ENCODE data around the gene MRPL38.

Gene MRPL38

DNA sequence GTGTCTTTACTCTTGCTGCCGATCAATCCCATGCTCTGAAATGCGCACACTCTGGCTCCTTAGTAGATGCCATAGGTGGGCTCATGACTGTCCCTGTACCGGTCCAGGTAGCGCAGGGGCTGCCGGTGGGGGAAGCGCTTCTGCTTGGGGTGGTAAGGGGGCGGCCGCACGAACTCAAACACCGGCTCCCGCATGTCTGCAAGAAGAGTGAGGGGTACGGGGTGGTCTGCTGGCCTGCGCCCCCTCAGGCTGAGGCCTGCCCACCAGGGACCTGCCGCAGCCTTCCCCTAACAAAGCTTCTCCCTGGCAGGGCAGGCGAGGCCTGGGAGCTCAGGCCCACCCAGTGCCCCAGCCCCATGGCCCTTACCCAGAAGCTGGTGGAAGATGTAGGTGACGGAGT lies 5.9 kb downstream of the MRPL38 start:
- peaks cover 31 to 58% of the 10 kb centered on the region in 2 experiments for H3K36me3 ChIP-seq (ENCODE audit: control insufficient read depth in 2 of 2, insufficient read depth in 1 of 2, low read length in 2 of 2)
- no peak for TF ChIP-seq ZBTB17 (tag by site-specific recombination; IDR thresholded peaks at IDR 0.05)
- no peak for TF ChIP-seq ZNF837 (tag by site-specific recombination; IDR thresholded peaks at IDR 0.05)
- no peak for TF ChIP-seq ZNF292 (tag by site-specific recombination; IDR thresholded peaks at IDR 0.05; ENCODE audit: borderline replicate concordance, low read depth)
- TF ChIP-seq ZNF266 (tag by site-specific recombination; IDR thresholded peaks at IDR 0.05; ENCODE audit: low read depth): no peak
- TF ChIP-seq ZNF426 (tag by site-specific recombination; IDR thresholded peaks at IDR 0.05): no peak
- no peak for TF ChIP-seq SALL2 (tag by site-specific recombination; IDR thresholded peaks at IDR 0.05; ENCODE audit: borderline replicate concordance)
- TF ChIP-seq ZNF473 (tag by site-specific recombination; IDR thresholded peaks at IDR 0.05): no peak
- TF ChIP-seq ZNF571 (tag by site-specific recombination; IDR thresholded peaks at IDR 0.05): no peak
- no peak for TF ChIP-seq ZNF692 (tag by site-specific recombination; IDR thresholded peaks at IDR 0.05)
- no peak for TF ChIP-seq ZNF785 (tag by site-specific recombination; IDR thresholded peaks at IDR 0.05)
- TF ChIP-seq SP7 (tag by site-specific recombination; IDR thresholded peaks at IDR 0.05): no peak
- H3K9me3 ChIP-seq (ENCODE audit: control insufficient read depth, insufficient read depth, low read depth, low read length): no peaks in the 10 kb centered on the region
- peaks cover 17% of the 10 kb centered on the region for H3K4me1 ChIP-seq (ENCODE audit: control insufficient read depth, insufficient read depth, low read length)
- no peak overlapping the region for H3K27ac ChIP-seq (ENCODE audit: extremely low read depth, low read depth, low read length)
- ChIA-PET POLR2A (interaction anchor here (1.3 to 2.0 kb wide), 2 partner anchors 80 to 119 kb away, joined by 3 to 10 read pairs; partner anchors contain the start of genes ACOX1 and TEN1), CTCF (interaction anchor here (0.6 to 4.0 kb wide), 5 partner anchors 37 to 106 kb away, joined by 3 to 18 read pairs (median 4); no protein-coding TSS in a partner anchor)
- H3K4me3 ChIP-seq (ENCODE audit: low read depth, low read length): no peak overlapping the region

DNA sequence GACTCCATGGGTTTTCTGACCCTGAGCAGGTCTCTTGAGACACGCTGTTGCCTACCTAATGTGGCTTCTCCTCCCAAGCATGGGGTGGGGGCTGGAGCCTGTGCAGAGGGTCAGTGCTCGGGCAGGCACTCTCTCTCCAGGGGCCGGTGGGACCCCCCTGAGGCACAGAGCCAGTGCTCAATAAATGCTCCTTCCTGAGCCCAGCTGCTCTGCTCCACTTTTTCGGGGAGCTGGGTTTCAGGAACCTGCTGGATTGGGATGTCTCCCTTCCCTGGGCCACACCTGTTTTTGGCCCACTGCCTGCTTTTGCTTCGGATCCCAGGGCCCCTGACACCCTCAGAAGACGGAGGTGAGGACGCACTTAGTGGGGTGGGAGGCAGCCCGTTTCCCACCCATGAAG lies 6.6 kb downstream of the MRPL38 start:
- ChIA-PET POLR2A (interaction anchor here (0.5 to 3.2 kb wide), 5 partner anchors 40 to 118 kb away, joined by 3 to 19 read pairs (median 4); partner anchors contain the start of genes ACOX1, TEN1 and WBP2), CTCF (interaction anchor here (0.9 to 4.3 kb wide), 5 partner anchors 20 to 107 kb away, joined by 3 to 28 read pairs (median 11); partner anchors contain the start of gene TRIM47)
- H3K36me3 ChIP-seq (ENCODE audit: control insufficient read depth in 2 of 2, insufficient read depth in 1 of 2, low read length in 2 of 2): peaks cover 25 to 55% of the 10 kb centered on the region in 2 experiments
- no peak for TF ChIP-seq GLIS1 (tag by site-specific recombination; IDR thresholded peaks at IDR 0.05)
- TF ChIP-seq IKZF3 (tag by site-specific recombination; IDR thresholded peaks at IDR 0.05): 0 out of 2 replicates have a peak, but pooled peaks have one; percentile 29
- TF ChIP-seq, protein P1, sequence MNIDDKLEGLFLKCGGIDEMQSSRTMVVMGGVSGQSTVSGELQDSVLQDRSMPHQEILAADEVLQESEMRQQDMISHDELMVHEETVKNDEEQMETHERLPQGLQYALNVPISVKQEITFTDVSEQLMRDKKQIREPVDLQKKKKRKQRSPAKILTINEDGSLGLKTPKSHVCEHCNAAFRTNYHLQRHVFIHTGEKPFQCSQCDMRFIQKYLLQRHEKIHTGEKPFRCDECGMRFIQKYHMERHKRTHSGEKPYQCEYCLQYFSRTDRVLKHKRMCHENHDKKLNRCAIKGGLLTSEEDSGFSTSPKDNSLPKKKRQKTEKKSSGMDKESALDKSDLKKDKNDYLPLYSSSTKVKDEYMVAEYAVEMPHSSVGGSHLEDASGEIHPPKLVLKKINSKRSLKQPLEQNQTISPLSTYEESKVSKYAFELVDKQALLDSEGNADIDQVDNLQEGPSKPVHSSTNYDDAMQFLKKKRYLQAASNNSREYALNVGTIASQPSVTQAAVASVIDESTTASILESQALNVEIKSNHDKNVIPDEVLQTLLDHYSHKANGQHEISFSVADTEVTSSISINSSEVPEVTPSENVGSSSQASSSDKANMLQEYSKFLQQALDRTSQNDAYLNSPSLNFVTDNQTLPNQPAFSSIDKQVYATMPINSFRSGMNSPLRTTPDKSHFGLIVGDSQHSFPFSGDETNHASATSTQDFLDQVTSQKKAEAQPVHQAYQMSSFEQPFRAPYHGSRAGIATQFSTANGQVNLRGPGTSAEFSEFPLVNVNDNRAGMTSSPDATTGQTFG (tag by site-specific recombination; IDR thresholded peaks at IDR 0.05; ENCODE audit: borderline replicate concordance): no peak
- no peak for TF ChIP-seq ZFHX2 (tag by site-specific recombination; conservative IDR thresholded peaks at IDR 0.05)
- H3K27ac ChIP-seq (ENCODE audit: extremely low read depth, low read depth, low read length): peak overlapping the region; percentile 98
- no peak overlapping the region for H3K4me3 ChIP-seq (ENCODE audit: low read depth, low read length)
- no peaks in the 10 kb centered on the region for H3K9me3 ChIP-seq (ENCODE audit: control insufficient read depth, insufficient read depth, low read depth, low read length)
- H3K4me1 ChIP-seq (ENCODE audit: control insufficient read depth, insufficient read depth, low read length): peaks cover 10% of the 10 kb centered on the region

GRCh38 chr17:75897160-75898019 lies 7.3 kb downstream of the MRPL38 start:
- POLR2A ChIA-PET: interaction anchor here (0.5 to 3.2 kb wide), 15 partner anchors 7 to 119 kb away, joined by 3 to 19 read pairs (median 4); partner anchors contain the start of genes ACOX1, MRPL38, TEN1 and TRIM47
- CTCF ChIA-PET: interaction anchor here (0.7 to 4.3 kb wide), 8 partner anchors 8 to 108 kb away, joined by 3 to 28 read pairs (median 8); partner anchors contain the start of genes TRIM47 and WBP2
- Histone ChIP-seq H3K4me3 (ENCODE audit: low read depth, low read length) (no peak overlapping the region; the same call in 1 of the 2 replicates), H3K36me3 (ENCODE audit: control insufficient read depth in 2 of 2, insufficient read depth in 1 of 2, low read length in 2 of 2) (peaks cover 20 to 55% of the 10 kb centered on the region in 2 experiments), H3K9me3 (ENCODE audit: control insufficient read depth, insufficient read depth, low read depth, low read length) (no peaks in the 10 kb centered on the region), H3K4me1 (ENCODE audit: control insufficient read depth, insufficient read depth, low read length) (peaks cover 10% of the 10 kb centered on the region), H3K27ac (ENCODE audit: extremely low read depth, low read depth, low read length) (peak overlapping the region; percentile 98)
- TF ChIP-seq ZNF223 (tag by site-specific recombination; IDR thresholded peaks at IDR 0.05): no peak
- 0 out of 2 replicates have a peak, but pooled peaks have one; percentile 23 for TF ChIP-seq ZXDB (tag by site-specific recombination; IDR thresholded peaks at IDR 0.05)
- TF ChIP-seq ZNF112 (tag by site-specific recombination; IDR thresholded peaks at IDR 0.05): no peak
- 0 out of 2 replicates have a peak, but pooled peaks have one; percentile 33 for TF ChIP-seq EGR2 (tag by site-specific recombination; IDR thresholded peaks at IDR 0.05; ENCODE audit: low read depth)
- TF ChIP-seq ZNF473 (tag by site-specific recombination; IDR thresholded peaks at IDR 0.05): no peak
- no peak for TF ChIP-seq ZNF292 (tag by site-specific recombination; IDR thresholded peaks at IDR 0.05; ENCODE audit: borderline replicate concordance, low read depth)
- TF ChIP-seq MYNN (tag by site-specific recombination; IDR thresholded peaks at IDR 0.05; ENCODE audit: borderline replicate concordance): no peak
- TF ChIP-seq, protein P2, sequence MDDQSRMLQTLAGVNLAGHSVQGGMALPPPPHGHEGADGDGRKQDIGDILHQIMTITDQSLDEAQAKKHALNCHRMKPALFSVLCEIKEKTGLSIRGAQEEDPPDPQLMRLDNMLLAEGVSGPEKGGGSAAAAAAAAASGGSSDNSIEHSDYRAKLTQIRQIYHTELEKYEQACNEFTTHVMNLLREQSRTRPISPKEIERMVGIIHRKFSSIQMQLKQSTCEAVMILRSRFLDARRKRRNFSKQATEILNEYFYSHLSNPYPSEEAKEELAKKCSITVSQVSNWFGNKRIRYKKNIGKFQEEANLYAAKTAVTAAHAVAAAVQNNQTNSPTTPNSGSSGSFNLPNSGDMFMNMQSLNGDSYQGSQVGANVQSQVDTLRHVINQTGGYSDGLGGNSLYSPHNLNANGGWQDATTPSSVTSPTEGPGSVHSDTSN (CRISPR knock-in tag; IDR thresholded peaks at IDR 0.05): no peak
